GM12878 (cell line): Measurements from ENCODE around the gene LMBR1. TPM values are rescaled to one million over a fixed set of nuclear protein-coding genes. Genes with fewer than 3 reads are reported as not detected.
"Not testable (repeated sequence)": the region's sequence is repeated elsewhere in the genome, so short reads cannot be mapped to it uniquely, and the experiment has no call there.

Experiments
- ATAC-seq: fragments of 200-7000 bp; cut with Tn5 transposase; 3 replicates; pipeline ENCODE4 v1.9.1; 2020; ENCODE audit warnings: mild to moderate bottlenecking, moderate library complexity
- BruUV-seq: library from RNA; stranded (reverse); fragments of 400-500 nt; replicated peaks from 2 replicates; lab custom pipeline; 2021; lab: Mats Ljungman, UMichigan
- CTCF ChIA-PET: fragments of 300-600 bp; sonication (Branson Sonifier 250); formaldehyde crosslinking; extraction: SDS; loops from one replicate; lab custom pipeline; 2021; ENCODE audit warnings: inconsistent platforms; lab: Yijun Ruan, JAX
- POLR2A ChIA-PET: fragments of 350-600 bp; formaldehyde crosslinking; extraction: SDS; loops from one replicate; lab custom pipeline; 2021; ENCODE audit warnings: inconsistent platforms; lab: Charles Lee
- RAD21 ChIA-PET: fragments of 300-600 bp; sonication (Branson Sonifier 250); formaldehyde crosslinking; loops from one replicate; lab custom pipeline; 2023; ENCODE audit warnings: antibody characterized with exemption; ENCODE audit not compliant: unreplicated experiment; lab: Charles Lee
- SMC1A ChIA-PET: fragments of 300-600 bp; sonication (Branson Sonifier 250); formaldehyde crosslinking; loops from one replicate; lab custom pipeline; 2023; ENCODE audit not compliant: unreplicated experiment, uncharacterized antibody; lab: Charles Lee
- DNase-seq: peaks from one replicate; pipeline ENCODE4 v3.0.0-alpha.2; 2011; ENCODE audit warnings: low read depth, low spot score
- FAIRE-seq: peaks from 3 replicates; lab custom pipeline; 2011; peaks lifted over from hg19 to GRCh38; lab: Jason Lieb, UNC
- H2AFZ ChIP-seq: 2 replicates; pipeline ENCODE4 v1.6.0; 2011; ENCODE audit warnings: low read depth, low read length, control low read depth; ENCODE audit not compliant: control insufficient read depth
- H3K27ac ChIP-seq: 2 replicates; pipeline ENCODE4 v1.5.1; 2011; ENCODE audit warnings: control low read depth; ENCODE audit not compliant: control insufficient read depth, insufficient read depth
- H3K27me3 ChIP-seq, 2 experiments: replicated peaks in 1 of 2; 2 replicates each; pipeline versions ENCODE4 v1.6.0 to v1.6.1; 2011; ENCODE audit warnings: low read length in 1 of 2; ENCODE audit not compliant: control insufficient read depth in 2 of 2, insufficient read depth in 2 of 2
- H3K36me3 ChIP-seq, 2 experiments: 2 replicates each; pipeline ENCODE4 v1.5.1; 2011; ENCODE audit warnings: low read length in 1 of 2; ENCODE audit not compliant: control insufficient read depth in 2 of 2, insufficient read depth in 2 of 2
- H3K4me1 ChIP-seq: 2 replicates; pipeline ENCODE4 v1.6.1; 2011; ENCODE audit warnings: mild to moderate bottlenecking, low read length, moderate library complexity, mixed read lengths; ENCODE audit not compliant: control insufficient read depth, insufficient read depth
- H3K4me2 ChIP-seq: 2 replicates; pipeline ENCODE4 v1.6.0; 2011; ENCODE audit warnings: control low read depth; ENCODE audit not compliant: control insufficient read depth, insufficient read depth
- H3K4me3 ChIP-seq: fragments of 200-600 bp; sonication (generic); 2 replicates; pipeline ENCODE4 v1.5.1; 2016
- H3K79me2 ChIP-seq: 2 replicates; pipeline ENCODE4 v1.6.0; 2011; ENCODE audit warnings: low read length; ENCODE audit not compliant: control insufficient read depth, insufficient read depth
- H3K9ac ChIP-seq: 2 replicates; pipeline ENCODE4 v1.8.0; 2011; ENCODE audit warnings: low read length, control low read depth, mixed read lengths; ENCODE audit not compliant: control insufficient read depth, insufficient read depth
- H3K9me3 ChIP-seq: replicated peaks from 3 replicates; pipeline ENCODE4 v1.5.1; 2011; ENCODE audit warnings: mild to moderate bottlenecking, low read length; ENCODE audit not compliant: control insufficient read depth, insufficient read depth
- H4K20me1 ChIP-seq: 2 replicates; pipeline ENCODE4 v1.6.0; 2011; ENCODE audit not compliant: control insufficient read depth, insufficient read depth
- RCOR1 ChIP-seq: conservative IDR thresholded peaks from 2 replicates; pipeline ENCODE4 v1.6.1; 2012; ENCODE audit warnings: low read depth, low read length, improper control_type of control experiment
- ZNF384 ChIP-seq: IDR thresholded peaks from 2 replicates; pipeline ENCODE4 v1.6.1; 2012; ENCODE audit warnings: low read depth, mild to moderate bottlenecking, low read length, improper control_type of control experiment, borderline replicate concordance
- WGBS: methylation state at CpG from one replicate; pipeline ENCODE4 v1.1.6; 2016; ENCODE audit warnings: low lambda C conversion rate; ENCODE audit not compliant: insufficient replicate concordance, insufficient coverage; ENCODE audit errors: missing lambda C conversion rate; 5-methylcytosine and 5-hydroxymethylcytosine counted together
- in situ Hi-C: fragments of 300-500 bp; cut with MboI; formaldehyde crosslinking; loops from 9 replicates; pipeline ENCODE4 v1.14.3; 2018; ENCODE audit warnings: mixed read lengths
- intact Hi-C: fragments of 100-400 bp; cut with micrococcal nuclease; formaldehyde crosslinking; loops from one replicate; pipeline ENCODE4 v1.14.2; 2022; ENCODE audit not compliant: unreplicated experiment
- polyA plus RNA-seq, 11 experiments: library from polyadenylated mRNA; depleted of rRNA in 4 of 11; unstranded in 6 of 11; stranded (reverse) in 5 of 11; fragments of >200 nt; fragmentation: Nextera tagmentation in 4 of 11; fragmentation: Illumina TruSeq in 1 of 11; extraction: Ambion mirVana in 4 of 11; extraction: Trizol in 1 of 11; gene quantifications; 1 replicate in 1 of 11; 2 replicates in 10 of 11; pipeline versions ENCODE4 v1.2.1 to v1.2.3, GENCODE V29; 2011 to 2016; ENCODE audit warnings: inconsistent platforms in 2 of 11, missing spikeins in 2 of 11, low read depth in 1 of 11
- total RNA-seq, 4 experiments: library from RNA; depleted of rRNA in 3 of 4; stranded (reverse); fragments of >200 nt in 3 of 4; fragmentation: Illumina TruSeq in 1 of 4; extraction: Trizol in 1 of 4; gene quantifications; 2 replicates each; pipeline versions ENCODE4 v1.2.1 to v1.2.3, GENCODE V29; 2013 to 2021

LMBR1 gene
- total and polyA plus RNA-seq, 10 of the 15 experiments (the other 5 are each of a cell fraction or from before 2014, with no cell fraction given), result 4.0 to 63.5 (median 28.8) TPM

- Histone ChIP-seq H3K4me2 (no peak overlapping the region), H3K4me3 (no peak overlapping the region), H3K36me3 (peaks cover 0 to 4% of the 10 kb centered on the region in 2 experiments; a peak in 1 of 4 replicates), H3K9me3 (no peaks in the 10 kb centered on the region; the same call in 2 of the 3 replicates), H3K27me3 (no peaks in the 10 kb centered on the region), H3K4me1 (no peaks in the 10 kb centered on the region), H4K20me1 (no peaks in the 10 kb centered on the region), H3K79me2 (peaks cover 7% of the 10 kb centered on the region), H3K27ac (no peak overlapping the region), H3K9ac (no peak overlapping the region), H2AFZ (no peak overlapping the region)
- CTCF ChIA-PET, result interaction anchor here (0.6 to 1.1 kb wide), 2 partner anchors 8 to 10 kb away, joined by 3 to 5 read pairs; no protein-coding TSS in a partner anchor
- BruUV-seq, result no TSS peak
- ATAC-seq (no peak), FAIRE-seq (no peak), DNase-seq (no peak)
- intact Hi-C loops, result no loop called here
- RAD21 ChIA-PET, result interaction anchor here (0.6 kb wide), 1 partner anchor 10 kb away, joined by 4 read pairs; no protein-coding TSS in a partner anchor
- SMC1A ChIA-PET, result interaction anchor here (0.5 to 1.7 kb wide), 5 partner anchors 12 to 236 kb away, joined by 3 to 5 read pairs (median 4); no protein-coding TSS in a partner anchor
- TF ChIP-seq RCOR1 (no peak), ZNF384 (no peak)
- WGBS, result 77% methylated on average over 5 of the region's 5 CpGs
- in situ Hi-C loops, result no loop called here
- POLR2A ChIA-PET, result no interaction called here
Observed at GRCh38 chr7:156845379-156846101, 47.4 kb downstream of the LMBR1 start.

GRCh38 chr7:156843582-156843981, 49.4 kb downstream of the LMBR1 start:
- H3K4me1 ChIP-seq, FAIRE-seq, intact Hi-C loops, BruUV-seq, H3K79me2 ChIP-seq, CTCF ChIA-PET, H4K20me1 ChIP-seq, H2AFZ ChIP-seq, in situ Hi-C loops, H3K27me3 ChIP-seq, RAD21 ChIA-PET, H3K27ac ChIP-seq, H3K4me3 ChIP-seq, DNase-seq, H3K9me3 ChIP-seq, H3K36me3 ChIP-seq, ATAC-seq, H3K4me2 ChIP-seq, H3K9ac ChIP-seq: not testable (repeated sequence)
- 93% methylated on average over 6 of the region's 6 CpGs for WGBS
- POLR2A ChIA-PET, result interaction anchor here (0.8 kb wide), 1 partner anchor 11 kb away, joined by 3 read pairs; no protein-coding TSS in a partner anchor
- SMC1A ChIA-PET, result interaction anchor here (1.7 kb wide), 1 partner anchor 11 kb away, joined by 3 read pairs; no protein-coding TSS in a partner anchor
